HepG2 (cell line): ENCODE results near the gene NOVA2.
A peak's percentile ranks its signal among the peaks of the same experiment; 100 is the strongest.

ENCODE experiments used
- FOXK1 ChIP-seq: sonication (generic); formaldehyde crosslinking; IDR thresholded peaks from 2 replicates; pipeline ENCODE4 v1.4.0; 2020; ENCODE audit warnings: low read depth, missing genetic modification reagents, borderline replicate concordance
- MXI1 ChIP-seq: IDR thresholded peaks from 3 replicates; pipeline ENCODE4 v1.6.1; 2012; ENCODE audit warnings: low read depth, low read length, inconsistent platforms, borderline replicate concordance
- SKI ChIP-seq: fragments of 450-650 bp; IDR thresholded peaks from one replicate; pipeline ENCODE4 v1.6.1; 2018; ENCODE audit warnings: mild to moderate bottlenecking; ENCODE audit not compliant: partially characterized antibody
- ZNF577 ChIP-seq: sonication (generic); formaldehyde crosslinking; IDR thresholded peaks from 2 replicates; pipeline ENCODE4 v1.4.0; 2020; ENCODE audit warnings: mild to moderate bottlenecking, low read depth, missing genetic modification reagents, borderline replicate concordance
- TF ChIP-seq, protein P1 (sequence below): sonication (generic); formaldehyde crosslinking; IDR thresholded peaks from 2 replicates; pipeline ENCODE4 v1.5.0; 2020; ENCODE audit warnings: mild to moderate bottlenecking, missing genetic modification reagents, moderate library complexity

DNA sequence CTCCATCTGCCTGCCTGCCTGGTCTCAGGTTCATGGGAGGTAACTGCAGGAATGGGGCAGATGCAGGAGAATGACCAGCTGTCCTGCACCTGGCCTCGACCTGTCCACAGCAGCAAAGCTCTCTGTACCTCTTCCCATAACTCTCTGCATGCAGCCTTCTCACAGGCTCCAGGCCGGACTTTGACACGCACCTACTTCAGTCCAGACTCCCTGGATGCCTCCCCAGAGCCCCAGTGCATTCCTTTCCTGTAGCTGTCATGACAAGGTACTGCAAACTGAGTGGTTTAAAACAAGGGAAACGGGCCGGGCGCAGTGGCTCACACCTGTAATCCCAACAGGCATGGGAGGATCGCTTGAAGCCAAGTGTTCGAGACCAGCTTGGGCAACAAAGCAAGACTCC is 62.4 kb downstream of the NOVA2 start:
- TF ChIP-seq, protein P1, sequence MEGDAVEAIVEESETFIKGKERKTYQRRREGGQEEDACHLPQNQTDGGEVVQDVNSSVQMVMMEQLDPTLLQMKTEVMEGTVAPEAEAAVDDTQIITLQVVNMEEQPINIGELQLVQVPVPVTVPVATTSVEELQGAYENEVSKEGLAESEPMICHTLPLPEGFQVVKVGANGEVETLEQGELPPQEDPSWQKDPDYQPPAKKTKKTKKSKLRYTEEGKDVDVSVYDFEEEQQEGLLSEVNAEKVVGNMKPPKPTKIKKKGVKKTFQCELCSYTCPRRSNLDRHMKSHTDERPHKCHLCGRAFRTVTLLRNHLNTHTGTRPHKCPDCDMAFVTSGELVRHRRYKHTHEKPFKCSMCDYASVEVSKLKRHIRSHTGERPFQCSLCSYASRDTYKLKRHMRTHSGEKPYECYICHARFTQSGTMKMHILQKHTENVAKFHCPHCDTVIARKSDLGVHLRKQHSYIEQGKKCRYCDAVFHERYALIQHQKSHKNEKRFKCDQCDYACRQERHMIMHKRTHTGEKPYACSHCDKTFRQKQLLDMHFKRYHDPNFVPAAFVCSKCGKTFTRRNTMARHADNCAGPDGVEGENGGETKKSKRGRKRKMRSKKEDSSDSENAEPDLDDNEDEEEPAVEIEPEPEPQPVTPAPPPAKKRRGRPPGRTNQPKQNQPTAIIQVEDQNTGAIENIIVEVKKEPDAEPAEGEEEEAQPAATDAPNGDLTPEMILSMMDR (CRISPR knock-in tag) = no peak
- TF ChIP-seq ZNF577 (CRISPR knock-in tag) = no peak
- TF ChIP-seq SKI = peak; percentile 19
- TF ChIP-seq MXI1 = no peak
- no peak for TF ChIP-seq FOXK1 (CRISPR knock-in tag)
